OCI-LY1 (cell line): ENCODE results near the gene SLC50A1.

Experiments used
- CTCF ChIP-seq: fragments of 200-600 bp; sonication (generic), shearing (Covaris generic); IDR thresholded peaks from 2 replicates; pipeline ENCODE4 v1.5.1; 2017; ENCODE audit warnings: mild to moderate bottlenecking, antibody characterized with exemption, low read length, moderate library complexity, mixed read lengths
- EZH2 ChIP-seq: fragments of 200-600 bp; sonication (generic), shearing (Covaris generic); IDR thresholded peaks from 2 replicates; pipeline ENCODE4 v1.8.0; 2017; ENCODE audit warnings: borderline replicate concordance, mixed run types, mild to moderate bottlenecking, antibody characterized with exemption, low read length, moderate library complexity, mixed read lengths

- TF ChIP-seq CTCF: no peak
- no peak for TF ChIP-seq EZH2
These were observed 1.8 kb upstream of the SLC50A1 start for GRCh38 chr1:155133799-155134281.
